HG03045 (cell line): ENCODE results near the gene SHLD1.

Source experiments
- ATAC-seq: cut with Tn5 transposase; IDR thresholded peaks from one replicate; pipeline ENCODE4 v1.9.1; 2021; ENCODE audit warnings: mild to moderate bottlenecking, moderate library complexity; ENCODE audit not compliant: unreplicated experiment

SHLD1 gene

DNA sequence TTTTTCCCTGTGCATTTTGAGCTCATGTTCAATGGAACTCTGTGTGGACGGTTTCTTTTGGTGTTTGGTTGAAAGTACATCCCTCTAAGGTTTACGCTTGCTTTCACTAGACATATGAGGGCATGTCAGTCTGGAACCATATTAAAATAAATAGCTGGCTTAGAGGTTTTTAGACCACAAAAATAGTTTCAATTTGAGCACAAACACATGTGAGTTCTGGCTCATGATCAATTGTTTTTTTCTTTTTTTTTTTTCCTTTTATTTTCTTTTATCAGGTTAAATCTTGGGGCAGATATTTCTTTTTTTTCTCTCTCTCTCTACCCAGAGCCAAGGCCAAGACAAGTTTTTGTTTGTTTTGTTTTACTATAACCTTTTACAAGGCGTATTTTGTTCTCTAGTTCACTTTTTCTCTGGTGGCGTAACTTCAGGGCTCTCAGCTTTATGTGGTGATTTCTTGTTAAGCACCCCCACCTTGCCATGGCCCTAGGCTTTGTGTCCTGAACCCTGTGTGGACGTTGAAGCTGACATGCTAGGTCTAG, 92.9 kb downstream of the SHLD1 start:
- peak; percentile 59 for ATAC-seq

DNA sequence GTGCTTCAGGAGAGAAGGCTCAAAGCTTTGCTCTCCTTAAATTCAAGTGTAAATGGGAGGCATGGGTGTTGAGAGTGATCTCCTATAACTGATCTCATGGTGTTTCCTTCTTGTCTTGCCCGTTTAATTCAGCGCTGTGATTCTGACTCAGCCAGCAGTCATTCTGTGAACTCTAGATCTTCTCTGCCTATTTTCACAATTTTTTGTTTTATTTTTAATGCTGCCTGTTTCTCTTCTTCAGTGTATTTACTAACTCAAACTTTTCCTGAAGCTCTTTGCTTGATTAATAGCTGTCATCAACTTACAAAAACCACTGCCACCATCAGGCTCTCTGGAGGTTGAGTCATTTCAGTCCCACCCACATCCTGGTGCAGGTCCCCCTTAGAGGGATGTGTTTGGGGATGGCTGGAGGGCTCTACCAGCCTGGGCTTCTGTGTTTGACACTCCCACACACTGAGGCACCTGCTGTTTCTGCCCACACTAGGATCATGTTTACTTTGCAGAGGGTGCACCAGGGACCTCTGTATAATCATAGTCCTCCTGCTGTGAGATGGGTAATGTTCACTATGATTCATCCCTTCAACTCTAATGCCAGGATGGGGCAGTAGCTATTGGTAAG, 94.0 kb downstream of the SHLD1 start:
- peak; percentile 78 for ATAC-seq

DNA sequence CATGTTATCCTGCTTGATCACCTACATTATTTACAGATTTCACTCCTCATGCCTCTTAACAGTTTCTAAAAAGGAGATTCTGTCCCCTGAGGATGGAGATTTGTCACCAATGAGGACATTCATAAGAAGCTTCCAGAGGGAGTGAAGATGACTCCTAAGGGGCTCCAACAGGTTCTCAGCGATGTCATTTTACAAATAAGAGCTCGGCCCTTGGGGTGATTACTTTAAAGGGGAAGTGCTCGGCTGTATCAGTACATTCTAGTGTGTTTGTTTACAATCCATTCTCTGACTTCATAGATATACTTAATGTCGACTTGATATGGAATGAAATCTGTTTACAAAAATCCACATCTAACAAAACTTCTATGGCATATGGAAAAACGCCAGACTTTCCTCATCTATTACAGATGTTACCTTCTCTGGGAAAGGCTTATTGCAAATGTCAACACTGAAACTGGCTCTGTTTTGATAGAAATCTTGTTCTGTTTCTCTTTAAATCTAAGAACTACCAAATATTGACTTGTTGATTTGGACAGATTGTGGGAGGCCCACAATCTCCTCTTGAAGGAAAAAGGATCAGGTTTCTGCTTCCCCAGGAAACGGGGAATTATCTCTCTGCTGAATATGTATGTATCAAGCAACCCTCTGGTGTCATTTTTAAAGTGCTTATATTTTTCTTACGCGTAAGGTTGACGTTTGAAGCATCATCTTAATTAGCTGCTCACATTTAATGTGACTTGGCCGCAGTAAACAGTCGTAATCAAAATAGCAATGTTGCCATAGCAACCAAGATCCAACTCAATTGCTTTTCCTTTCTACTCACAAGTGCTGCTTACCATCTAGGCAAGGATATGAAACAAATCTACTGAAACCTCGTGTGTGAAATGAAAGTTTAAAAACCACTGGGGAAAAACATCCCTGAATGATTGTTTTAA, 95.7 kb downstream of the SHLD1 start:
- no peak for ATAC-seq

DNA sequence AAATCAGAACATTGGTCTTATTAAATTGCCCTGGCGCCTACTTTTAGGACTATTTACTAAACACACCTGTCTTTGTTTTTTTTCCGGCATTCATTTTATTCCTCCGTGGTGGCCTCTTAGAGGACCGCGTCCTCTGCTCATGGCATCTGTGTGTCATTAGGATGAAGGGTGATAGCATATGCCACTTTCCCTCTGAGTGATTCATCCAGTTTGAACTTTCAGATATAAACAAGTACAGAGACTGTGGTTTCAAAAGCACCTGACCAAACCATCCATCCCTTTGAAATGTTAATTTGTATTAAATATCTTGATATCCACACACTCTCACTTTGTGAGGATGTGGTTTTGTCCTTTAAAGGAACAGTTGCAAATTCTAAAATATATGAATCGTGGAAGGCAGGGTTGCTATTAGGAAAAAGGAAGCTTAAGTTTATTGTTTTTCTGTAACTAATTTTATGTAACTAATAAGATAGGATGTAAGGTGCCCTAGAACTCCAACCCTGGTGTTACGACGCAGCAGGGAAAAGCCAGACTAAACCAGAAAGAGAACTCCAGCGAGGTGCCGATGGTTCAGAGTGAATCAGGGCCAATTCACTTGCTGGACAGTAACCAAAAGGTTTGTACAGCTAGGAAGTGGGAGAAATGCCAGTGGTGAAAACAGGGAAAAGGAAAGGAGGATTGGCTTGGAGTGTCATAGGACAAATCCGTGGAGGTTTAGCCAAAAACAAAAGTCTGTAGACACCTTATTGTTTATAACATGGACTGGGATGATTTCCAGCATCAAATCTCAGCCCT, 98.7 kb downstream of the SHLD1 start:
- ATAC-seq: no peak

DNA sequence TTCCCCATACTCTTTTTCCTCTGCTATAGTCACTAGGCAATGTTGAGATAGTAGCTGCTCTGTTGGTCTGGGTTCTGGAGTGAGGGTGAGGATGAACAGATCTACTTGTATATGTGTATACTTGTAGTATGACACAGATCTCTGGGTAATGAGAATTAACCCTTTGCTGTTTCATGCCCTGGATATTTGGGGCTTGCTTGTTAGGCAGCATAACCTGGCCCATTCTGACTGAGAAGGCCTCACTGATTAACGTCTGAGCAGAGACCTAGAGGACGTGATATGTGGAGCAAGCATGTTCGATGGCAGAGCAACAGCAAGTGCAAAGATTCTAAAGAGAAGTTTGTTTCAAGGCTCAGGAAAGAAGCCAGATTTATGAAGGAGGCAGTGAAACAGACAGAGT, 105.7 kb downstream of the SHLD1 start:
- no peak for ATAC-seq

DNA sequence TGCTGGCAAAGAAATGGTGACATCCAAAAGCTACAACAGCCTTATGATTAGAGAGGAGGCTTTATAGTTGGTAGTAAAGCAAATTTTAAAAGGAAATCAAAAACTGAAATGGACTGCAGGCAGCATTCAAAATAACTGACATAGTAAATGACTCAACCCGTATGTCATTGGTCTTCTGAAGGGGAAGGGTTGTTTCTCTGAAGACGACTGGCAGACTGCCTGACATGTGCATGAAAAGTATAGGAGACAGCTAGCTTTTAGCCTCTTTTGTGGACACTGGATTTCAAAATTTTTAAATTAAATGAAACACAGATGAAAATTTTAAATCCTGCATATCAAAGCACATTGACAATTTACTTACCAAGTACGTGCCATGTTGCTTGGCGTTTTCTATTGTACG, 109.4 kb downstream of the SHLD1 start:
- no peak for ATAC-seq

DNA sequence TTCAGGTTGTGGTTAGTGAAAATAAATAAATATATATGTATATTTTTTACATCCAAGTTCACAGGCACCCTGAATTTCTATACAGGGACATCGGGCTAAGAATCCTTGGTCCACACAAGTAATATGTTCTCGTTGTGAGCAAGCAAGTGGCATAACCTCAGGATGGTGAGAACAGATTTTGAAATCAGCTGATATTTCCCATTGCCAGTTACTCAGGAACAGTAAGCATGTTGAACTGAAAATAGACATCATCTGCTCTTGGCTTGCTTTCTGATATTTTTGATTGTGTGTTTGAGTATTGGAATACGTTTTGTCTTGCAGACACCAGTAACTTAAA, 112.5 kb downstream of the SHLD1 start:
- ATAC-seq: no peak

DNA sequence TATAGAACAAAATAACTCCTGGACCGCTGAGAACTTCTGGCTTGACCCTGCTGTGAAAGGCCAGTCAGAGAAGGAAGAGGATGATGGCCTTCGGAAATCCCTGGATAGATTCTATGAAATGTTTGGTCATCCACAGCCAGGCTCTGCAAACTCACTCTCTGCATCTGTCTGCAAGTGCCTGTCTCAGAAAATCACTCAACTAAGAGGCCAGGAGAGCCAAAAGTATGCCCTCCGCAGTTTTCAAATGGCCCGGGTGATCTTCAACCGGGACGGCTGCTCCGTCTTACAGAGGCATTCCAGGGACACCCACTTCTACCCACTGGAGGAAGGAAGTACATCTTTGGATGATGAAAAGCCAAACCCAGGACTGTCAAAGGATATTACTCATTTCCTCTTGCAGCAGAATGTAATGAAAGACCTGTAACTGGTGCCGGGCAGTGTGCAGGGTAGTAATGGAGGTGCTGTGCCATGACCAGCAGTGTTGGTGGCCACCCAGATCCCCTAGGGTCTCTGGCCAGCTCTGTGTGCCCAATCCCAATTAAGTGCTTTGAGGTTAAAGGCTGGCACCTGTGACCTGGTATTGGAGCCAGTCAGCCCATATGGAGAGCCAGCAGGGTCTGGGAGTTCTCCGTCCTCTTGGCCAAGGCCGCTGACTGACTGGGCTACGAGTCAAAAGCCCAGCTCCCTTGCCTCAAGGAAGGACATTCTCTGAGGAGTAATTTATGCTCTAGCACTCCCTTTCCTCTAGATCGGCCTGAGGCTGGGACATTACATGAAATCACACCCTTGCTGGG, 113.0 kb downstream of the SHLD1 start:
- ATAC-seq: no peak

DNA sequence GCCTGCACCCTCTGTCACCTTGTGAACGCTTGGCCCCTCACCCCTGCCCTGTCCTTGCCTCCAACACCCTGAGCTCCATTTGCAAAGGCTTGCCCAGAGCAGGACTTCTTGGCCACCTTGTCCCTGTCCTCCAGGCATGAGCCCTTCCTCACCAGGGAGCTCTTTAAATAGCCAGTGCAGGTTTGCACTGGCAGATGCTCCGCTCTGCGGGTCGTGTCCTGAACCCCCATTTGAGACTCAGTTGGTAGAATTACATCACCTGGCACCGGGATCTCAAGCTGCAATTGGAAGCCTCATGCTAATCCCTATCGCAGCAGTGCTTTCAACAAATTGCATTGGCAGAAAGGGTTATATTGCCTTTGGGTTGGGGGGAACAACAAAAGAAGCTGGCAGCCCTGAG, 114.2 kb downstream of the SHLD1 start:
- no peak for ATAC-seq

DNA sequence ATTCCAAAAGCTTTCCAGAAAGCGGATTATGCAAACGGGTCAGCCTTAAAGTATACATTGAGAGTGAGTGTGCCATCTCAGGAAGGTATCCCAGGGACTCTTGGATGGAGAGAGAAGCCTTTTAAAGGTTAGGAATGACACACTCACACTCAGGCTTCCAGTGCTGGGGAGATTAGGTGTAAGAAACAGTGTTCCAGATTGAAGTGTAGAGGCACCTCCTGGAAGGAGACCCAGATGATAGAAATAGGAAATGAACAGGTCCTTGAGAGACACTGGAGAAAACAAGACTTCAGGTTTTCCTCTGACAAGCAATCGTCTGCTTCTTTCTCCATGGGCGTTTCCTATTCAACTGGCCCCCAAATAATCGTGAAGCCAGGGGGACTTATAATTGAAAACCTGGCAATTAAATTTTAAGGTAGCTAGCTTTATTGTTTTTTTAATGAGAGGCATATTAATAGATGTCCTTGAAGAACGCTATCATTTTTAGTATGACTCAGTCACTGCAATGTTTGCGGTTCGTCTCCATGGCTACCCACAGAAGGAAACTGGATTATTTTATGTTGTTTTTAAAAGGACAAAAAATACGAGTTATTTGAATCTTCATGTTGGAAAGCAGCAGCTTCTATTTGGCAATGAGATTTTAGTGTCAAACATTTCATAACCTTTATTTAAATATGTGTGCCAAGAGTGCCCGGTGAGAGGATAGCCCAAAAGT, 114.8 kb downstream of the SHLD1 start:
- no peak for ATAC-seq

DNA sequence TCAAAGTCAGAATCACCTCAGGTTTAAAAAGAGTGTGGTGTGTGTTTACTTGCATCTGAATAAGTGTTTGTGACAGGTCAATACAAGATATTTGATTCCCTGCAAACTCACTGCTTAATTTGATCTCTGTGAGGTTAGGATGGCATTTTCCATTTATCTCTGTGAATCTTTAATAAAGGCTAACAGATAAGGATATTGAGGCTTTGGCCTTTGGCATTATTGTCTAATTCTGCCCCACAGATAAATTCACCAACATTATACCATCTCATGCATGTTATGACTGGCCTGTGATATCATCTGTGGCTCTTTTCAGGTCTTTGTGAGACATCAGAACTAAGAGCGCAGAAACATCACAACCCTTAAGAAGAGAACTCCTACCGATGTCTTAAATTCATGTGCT, 115.4 kb downstream of the SHLD1 start:
- no peak for ATAC-seq

DNA sequence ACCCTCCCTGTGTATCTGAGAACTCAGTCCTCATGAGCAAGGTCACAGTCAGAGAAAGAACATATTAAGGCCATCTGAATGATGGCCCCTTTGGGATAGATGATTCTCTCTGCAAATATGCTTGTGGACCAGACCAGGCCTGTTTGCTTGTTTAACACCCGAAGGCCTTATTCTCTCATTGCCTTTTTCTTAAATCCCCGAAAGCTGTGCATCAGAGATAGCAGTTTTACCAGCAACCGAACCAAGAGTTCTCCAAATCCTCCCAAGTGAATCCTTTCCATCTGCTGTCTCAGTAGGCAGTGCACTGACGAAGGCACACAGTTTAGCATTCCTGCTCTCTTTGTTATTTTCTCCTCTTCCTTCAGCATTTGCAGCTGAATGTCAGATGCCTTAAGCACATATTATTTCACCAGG, 120.4 kb downstream of the SHLD1 start:
- ATAC-seq: no peak

DNA sequence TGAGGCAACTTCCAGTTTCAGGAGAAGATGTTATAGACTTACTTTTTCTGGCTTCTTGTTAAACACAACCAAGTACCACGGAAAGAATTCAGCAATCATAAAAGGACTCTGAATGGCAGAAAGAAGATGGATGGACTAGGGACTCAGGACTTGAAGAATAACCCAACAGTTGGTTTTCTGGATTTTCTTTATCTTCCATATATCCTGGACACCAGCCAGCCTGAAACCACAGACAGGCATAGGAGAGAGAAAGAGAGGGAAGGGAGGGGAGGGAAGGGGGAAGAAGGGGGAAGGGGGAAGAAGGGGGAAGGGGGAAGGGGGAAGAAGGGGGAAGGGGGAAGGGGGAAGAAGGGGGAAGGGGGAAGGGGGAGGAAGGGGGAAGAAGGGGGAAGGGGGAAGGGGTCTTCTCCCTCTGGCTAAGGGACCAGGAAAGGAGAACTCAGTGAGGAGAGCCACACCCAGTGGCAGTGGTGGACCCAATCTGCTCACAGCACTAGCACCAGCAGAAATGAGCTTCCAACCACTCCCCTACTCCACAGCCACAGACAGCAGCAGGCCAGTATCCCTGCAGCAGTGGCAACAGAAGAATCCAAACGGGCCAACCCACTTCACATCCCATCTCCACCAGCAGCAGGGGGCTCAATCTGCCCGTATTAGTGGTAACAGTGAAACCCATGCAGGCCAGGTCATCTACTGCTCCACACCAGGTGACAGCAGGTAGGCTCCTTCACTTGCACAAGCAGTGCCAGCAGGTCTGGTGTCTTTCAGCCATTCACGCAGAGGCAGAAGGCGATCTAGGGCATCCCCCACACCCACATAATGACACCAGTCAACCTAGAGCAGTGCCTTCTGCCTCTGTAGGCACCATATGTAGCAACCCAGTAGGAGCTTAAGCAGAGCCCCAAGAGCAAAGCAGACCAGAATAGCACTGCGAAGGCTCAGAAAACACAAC, 121.5 kb downstream of the SHLD1 start:
- no peak for ATAC-seq

DNA sequence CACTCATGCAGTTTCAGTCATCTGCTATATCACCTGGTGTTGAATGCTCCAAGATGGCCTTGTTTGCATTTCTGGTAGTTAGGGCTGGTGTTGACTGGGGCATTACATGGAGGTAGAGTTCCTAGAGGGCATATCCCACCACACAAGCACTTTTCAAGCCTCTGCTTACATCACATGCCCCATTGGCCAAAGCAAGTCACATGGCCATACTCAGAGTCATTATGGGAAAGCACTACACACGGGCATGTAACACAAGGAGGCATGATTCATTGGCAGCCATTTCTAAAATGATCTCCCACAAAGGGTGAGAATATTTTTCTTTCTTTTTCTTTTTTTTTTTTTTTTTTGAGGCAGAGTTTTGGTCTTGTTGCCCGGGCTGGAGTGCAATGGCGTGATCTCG, 126.9 kb downstream of the SHLD1 start:
- no peak for ATAC-seq

DNA sequence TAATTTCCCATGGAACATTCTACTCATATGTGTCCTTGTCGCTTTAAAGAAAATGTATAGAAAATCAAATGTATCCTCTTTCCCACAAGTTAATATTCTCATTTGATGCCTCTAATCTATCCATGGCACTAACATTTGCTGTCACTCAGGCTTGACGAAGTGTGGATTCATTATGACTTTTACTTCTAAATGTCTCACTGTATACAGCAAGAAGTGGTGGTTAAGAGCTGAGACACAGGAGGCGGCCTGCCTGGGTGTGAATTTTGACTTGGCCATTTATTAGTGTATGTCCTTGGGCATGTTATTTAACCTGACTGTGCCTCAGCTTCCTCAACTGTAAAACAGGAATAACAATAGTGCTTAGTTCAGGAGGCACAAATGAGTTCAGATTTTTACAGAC, 130.1 kb downstream of the SHLD1 start:
- ATAC-seq: no peak

DNA sequence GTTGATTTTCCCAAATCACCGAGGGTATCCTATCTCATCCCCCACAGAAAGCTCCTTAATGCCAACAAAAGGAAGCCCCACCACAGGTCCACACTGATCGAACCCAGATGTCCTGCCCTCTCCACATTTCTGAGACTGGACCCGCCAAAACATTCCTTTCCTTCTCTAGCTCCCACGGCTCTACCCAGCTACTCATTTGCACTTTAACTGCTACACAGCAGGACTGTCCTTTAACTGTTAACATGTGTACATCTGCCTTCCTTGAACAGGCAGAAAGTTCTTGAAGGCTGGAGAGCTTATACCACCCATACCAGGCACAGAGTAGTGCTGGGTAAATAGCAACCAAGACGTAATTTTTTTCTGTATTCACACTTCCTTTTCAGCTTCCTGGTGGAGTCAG, 131.5 kb downstream of the SHLD1 start:
- no peak for ATAC-seq

DNA sequence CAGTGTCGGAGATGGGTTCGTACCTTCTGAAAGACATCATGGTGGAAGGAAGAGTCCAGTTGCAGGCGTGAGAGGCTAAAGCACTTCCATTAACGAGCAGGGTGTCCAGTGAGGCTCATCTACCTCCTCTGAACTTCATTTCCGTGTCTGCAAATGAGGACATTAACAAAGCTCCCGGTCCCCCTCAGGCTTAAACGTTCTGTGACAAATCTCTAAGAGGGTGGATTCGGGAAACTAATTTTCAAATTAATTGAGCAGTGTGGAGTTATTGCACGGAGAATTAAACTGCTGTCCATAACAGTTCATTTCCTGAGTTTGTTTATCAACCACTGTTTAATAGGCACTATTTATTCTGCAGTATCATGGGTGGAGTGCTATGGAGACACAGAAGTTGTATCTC, 132.0 kb downstream of the SHLD1 start:
- no peak for ATAC-seq

DNA sequence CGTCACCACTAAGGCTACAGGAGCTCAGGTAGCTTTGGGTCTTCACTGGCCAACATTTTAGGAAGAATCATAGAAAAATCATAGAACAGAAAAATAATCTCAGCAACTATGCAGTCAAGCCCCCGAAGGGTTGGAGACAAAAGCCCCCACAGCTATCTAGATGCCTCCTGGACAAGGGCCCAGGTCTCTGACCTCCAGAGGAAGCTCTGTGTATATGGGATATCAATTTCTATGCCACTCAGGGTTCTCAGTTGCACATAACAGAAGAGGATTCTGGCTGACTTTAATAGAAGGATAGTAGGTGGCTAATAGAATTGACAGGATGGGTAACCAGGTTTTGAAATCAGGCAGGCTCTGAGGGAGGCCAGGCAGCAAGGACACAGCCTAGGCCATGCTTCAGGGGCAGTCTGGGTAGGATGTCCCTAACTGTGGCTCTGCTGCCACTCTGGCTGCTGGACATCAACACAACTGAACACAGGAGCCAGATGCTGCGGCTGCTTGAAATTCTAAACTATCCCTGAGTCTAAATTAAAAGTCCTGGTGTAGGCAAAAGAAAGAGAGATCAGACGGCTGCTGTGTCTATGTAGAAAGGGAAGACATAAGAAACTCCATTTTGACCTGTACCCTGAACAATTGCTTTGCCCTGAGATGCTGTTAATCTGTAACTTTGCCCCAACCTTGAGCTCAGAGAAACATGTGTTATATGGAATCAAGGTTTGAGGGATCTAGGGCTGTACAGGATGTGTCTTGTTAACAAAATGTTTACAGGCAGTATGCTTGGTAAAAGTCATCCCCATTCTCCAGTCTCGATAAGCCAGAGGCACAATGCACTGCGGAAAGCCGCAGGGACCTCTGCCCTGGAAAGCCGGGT, 134.5 kb downstream of the SHLD1 start:
- no peak for ATAC-seq
